ENCODE data around the gene SYNE2. TPM values are rescaled to one million over a fixed set of nuclear protein-coding genes. Genes with fewer than 3 reads are reported as not detected.

The SYNE2 gene
- total RNA-seq, 4 donors from 2014 or later = 96.9 to 207 (median 182) TPM

DNA sequence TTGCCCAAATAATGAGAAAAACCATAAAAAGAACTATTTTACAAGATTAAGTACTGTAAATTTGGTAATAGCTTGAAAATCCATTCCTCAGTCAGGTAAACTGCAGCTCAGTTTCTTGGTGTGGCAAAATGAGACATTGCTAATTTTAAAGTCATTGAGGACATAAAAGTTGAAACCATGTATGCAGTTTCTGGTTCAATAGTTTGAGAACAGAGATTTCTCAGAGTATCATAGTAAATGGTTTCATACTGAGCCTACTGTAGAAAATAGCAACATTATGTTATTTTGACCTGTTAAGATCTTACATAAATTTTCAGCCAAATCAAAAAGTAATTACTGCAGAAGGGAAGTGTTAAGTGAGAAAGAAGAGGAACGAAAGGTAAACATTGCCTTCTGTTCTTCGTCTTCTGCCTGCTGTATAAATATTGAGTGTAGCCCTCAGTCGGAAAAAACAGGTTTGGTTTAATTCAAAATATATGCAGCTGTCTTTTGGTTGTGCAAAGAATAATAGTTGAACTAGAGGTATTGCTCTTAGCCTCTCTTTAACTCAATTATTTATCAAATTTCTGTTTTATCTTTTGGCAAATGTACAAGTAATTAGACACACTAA is 119.6 kb downstream of the SYNE2 start:
- TF ChIP-seq, protein P1, sequence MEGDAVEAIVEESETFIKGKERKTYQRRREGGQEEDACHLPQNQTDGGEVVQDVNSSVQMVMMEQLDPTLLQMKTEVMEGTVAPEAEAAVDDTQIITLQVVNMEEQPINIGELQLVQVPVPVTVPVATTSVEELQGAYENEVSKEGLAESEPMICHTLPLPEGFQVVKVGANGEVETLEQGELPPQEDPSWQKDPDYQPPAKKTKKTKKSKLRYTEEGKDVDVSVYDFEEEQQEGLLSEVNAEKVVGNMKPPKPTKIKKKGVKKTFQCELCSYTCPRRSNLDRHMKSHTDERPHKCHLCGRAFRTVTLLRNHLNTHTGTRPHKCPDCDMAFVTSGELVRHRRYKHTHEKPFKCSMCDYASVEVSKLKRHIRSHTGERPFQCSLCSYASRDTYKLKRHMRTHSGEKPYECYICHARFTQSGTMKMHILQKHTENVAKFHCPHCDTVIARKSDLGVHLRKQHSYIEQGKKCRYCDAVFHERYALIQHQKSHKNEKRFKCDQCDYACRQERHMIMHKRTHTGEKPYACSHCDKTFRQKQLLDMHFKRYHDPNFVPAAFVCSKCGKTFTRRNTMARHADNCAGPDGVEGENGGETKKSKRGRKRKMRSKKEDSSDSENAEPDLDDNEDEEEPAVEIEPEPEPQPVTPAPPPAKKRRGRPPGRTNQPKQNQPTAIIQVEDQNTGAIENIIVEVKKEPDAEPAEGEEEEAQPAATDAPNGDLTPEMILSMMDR (IDR thresholded peaks at IDR 0.05 in 4 of 5, conservative IDR thresholded peaks at IDR 0.05 in 1 of 5) = no peak
- no peak for TF ChIP-seq POLR2A (IDR thresholded peaks at IDR 0.05)
- H3K27ac ChIP-seq = no peak overlapping the region
- intact Hi-C loops (cut with DNase I; ENCODE audit: low total_unique reads) (no loop called here), in situ Hi-C loops (cut with MboI; ENCODE audit: low sequenced_read_pairs in 4 of 4) (no loop called here)
- DNase-seq (no peak), ATAC-seq (no peak)
- H3K36me3 ChIP-seq = peaks cover 0 to 17% of the 10 kb centered on the region in 2 donors
- H3K9me3 ChIP-seq = no peaks in the 10 kb centered on the region
- H3K27me3 ChIP-seq = no peaks in the 10 kb centered on the region
- H3K4me1 ChIP-seq = no peaks in the 10 kb centered on the region
- H3K4me3 ChIP-seq = no peak overlapping the region

DNA sequence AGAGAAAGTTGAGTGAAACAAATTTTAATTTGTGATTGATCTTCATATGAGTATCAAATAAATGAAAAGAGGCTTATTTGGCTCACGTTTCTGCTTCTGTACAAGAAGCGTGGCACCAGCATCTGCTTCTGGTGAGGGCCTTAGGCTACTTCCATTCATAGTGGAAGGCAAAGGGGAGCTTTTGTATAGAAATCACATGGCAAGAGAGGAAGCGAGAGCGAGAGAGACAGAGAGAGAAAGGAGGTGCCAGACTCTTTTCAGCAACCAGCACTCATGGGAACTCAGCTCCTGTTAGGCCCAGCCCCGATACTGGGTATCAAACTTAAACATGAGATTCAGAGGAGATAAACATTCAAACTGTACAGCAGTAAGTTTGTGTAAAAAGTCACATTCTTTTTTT is 121.4 kb downstream of the SYNE2 start:
- in situ Hi-C loops (cut with MboI; ENCODE audit: low sequenced_read_pairs in 4 of 4) (no loop called here), intact Hi-C loops (cut with DNase I; ENCODE audit: low total_unique reads) (no loop called here)
- H3K27me3 ChIP-seq = no peaks in the 10 kb centered on the region
- ATAC-seq (no peak), DNase-seq (no peak)
- no peak for TF ChIP-seq POLR2A (IDR thresholded peaks at IDR 0.05)
- TF ChIP-seq, protein P1 (IDR thresholded peaks at IDR 0.05 in 4 of 5, conservative IDR thresholded peaks at IDR 0.05 in 1 of 5) = no peak
- H3K27ac ChIP-seq = no peak overlapping the region
- H3K9me3 ChIP-seq = no peaks in the 10 kb centered on the region
- peaks cover 0 to 12% of the 10 kb centered on the region in 2 donors for H3K36me3 ChIP-seq
- no peaks in the 10 kb centered on the region for H3K4me1 ChIP-seq
- no peak overlapping the region for H3K4me3 ChIP-seq

DNA sequence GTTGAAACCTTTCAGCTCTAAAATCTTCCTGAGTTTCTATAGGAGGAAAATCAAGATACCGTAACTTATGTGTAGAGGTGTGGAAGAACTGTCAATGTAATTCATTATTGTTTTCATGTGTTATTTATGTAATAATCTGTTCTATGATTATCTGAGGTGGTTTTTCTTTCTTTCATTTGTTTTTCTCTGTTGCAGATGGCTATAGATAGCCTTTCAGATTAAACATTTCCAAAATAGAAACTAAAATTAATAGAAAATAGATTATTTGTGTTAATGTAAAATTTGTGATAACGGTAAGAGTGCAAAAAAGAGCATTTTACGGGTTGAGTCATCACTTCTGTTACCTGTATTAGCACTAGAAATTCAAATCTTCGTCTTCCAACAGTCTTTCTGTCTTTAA is 128.8 kb downstream of the SYNE2 start:
- in situ Hi-C loops (cut with MboI; ENCODE audit: low sequenced_read_pairs in 4 of 4) (no loop called here), intact Hi-C loops (cut with DNase I; ENCODE audit: low total_unique reads) (no loop called here)
- Histone ChIP-seq H3K27ac (no peak overlapping the region), H3K9me3 (no peaks in the 10 kb centered on the region), H3K4me3 (no peak overlapping the region), H3K36me3 (peaks cover 0 to 36% of the 10 kb centered on the region in 2 donors), H3K27me3 (no peaks in the 10 kb centered on the region), H3K4me1 (no peaks in the 10 kb centered on the region)
- ATAC-seq (no peak), DNase-seq (no peak)
- TF ChIP-seq, protein P1 (IDR thresholded peaks at IDR 0.05 in 4 of 5, conservative IDR thresholded peaks at IDR 0.05 in 1 of 5) = no peak
- no peak for TF ChIP-seq POLR2A (IDR thresholded peaks at IDR 0.05)

DNA sequence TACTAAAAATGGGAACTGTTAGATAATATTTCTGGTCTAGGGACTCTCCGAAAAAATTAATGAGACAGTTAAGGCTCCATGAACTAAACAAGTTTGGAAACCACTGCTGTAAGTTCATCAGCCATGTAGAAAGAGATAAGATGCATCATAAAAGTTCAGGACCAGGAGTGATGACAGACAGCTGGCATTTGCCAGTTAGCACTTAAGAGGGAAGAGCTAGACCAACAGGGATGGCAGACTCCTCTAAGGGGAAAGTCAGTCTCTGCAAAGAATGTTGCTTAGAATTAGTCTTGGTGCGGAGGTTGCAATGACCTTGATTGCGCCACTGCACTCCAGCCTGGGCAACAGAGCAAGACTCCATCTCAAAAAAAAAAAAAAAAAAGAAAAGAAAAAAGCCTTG is 129.4 kb downstream of the SYNE2 start:
- no peak for TF ChIP-seq POLR2A (IDR thresholded peaks at IDR 0.05)
- TF ChIP-seq, protein P1 (IDR thresholded peaks at IDR 0.05 in 4 of 5, conservative IDR thresholded peaks at IDR 0.05 in 1 of 5) = no peak
- Histone ChIP-seq H3K36me3 (peaks cover 0 to 37% of the 10 kb centered on the region in 2 donors), H3K9me3 (no peaks in the 10 kb centered on the region), H3K4me1 (no peaks in the 10 kb centered on the region), H3K4me3 (no peak overlapping the region), H3K27ac (no peak overlapping the region), H3K27me3 (no peaks in the 10 kb centered on the region)
- no peak for DNase-seq
- in situ Hi-C loops (cut with MboI; ENCODE audit: low sequenced_read_pairs in 4 of 4) (no loop called here), intact Hi-C loops (cut with DNase I; ENCODE audit: low total_unique reads) (no loop called here)
- no peak for ATAC-seq

DNA sequence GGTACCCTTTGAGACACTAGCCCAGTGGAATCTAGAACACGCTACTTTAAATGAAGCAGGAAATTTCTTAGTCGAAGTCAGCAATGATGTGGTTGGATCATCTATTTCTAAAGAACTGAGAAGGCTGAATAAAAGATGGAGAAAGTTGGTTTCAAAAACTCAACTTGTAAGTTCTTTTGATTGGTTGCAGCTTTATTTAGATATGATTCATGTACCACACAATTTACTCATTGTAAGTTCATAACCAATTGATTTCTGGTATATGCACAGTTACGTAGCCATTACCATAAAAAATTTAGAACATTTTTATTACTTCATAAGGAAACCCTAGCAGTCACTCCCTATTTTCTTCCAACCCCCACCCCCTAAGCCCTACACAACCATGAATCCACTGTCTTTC is 129.8 kb downstream of the SYNE2 start:
- H3K27ac ChIP-seq = no peak overlapping the region
- no peaks in the 10 kb centered on the region for H3K9me3 ChIP-seq
- H3K4me1 ChIP-seq = no peaks in the 10 kb centered on the region
- no peak overlapping the region for H3K4me3 ChIP-seq
- TF ChIP-seq, protein P1 (IDR thresholded peaks at IDR 0.05 in 4 of 5, conservative IDR thresholded peaks at IDR 0.05 in 1 of 5) = no peak
- TF ChIP-seq POLR2A (IDR thresholded peaks at IDR 0.05) = no peak
- intact Hi-C loops (cut with DNase I; ENCODE audit: low total_unique reads) = no loop called here
- DNase-seq (no peak), ATAC-seq (no peak)
- peaks cover 0 to 32% of the 10 kb centered on the region in 2 donors for H3K36me3 ChIP-seq
- in situ Hi-C loops (cut with MboI; ENCODE audit: low sequenced_read_pairs in 4 of 4) = no loop called here
- H3K27me3 ChIP-seq = no peaks in the 10 kb centered on the region
